ENCODE results near the gene ZNHIT1.

- TF ChIP-seq FOXM1 (IDR thresholded peaks at IDR 0.05; ENCODE audit: borderline replicate concordance) (no peak), TARDBP (IDR thresholded peaks at IDR 0.05) (no peak), LEF1 (IDR thresholded peaks at IDR 0.05; ENCODE audit: borderline replicate concordance) (no peak), ELF4 (IDR thresholded peaks at IDR 0.05) (no peak), NFRKB (IDR thresholded peaks at IDR 0.05) (no peak), HDGF (IDR thresholded peaks at IDR 0.05; ENCODE audit: borderline replicate concordance) (no peak), SUZ12 (IDR thresholded peaks at IDR 0.05) (no peak), CTBP1 (IDR thresholded peaks at IDR 0.05; ENCODE audit: borderline replicate concordance) (no peak), BHLHE40 (IDR thresholded peaks at IDR 0.05; ENCODE audit: borderline replicate concordance) (no peak), SP1 (IDR thresholded peaks at IDR 0.05) (no peak), FOXK2 (IDR thresholded peaks at IDR 0.05) (no peak), ARNT (IDR thresholded peaks at IDR 0.05) (no peak), FOXA1 (IDR thresholded peaks at IDR 0.05) (no peak), ZNF384 (IDR thresholded peaks at IDR 0.05) (no peak)
Observed at GRCh38 chr7:101235050-101235449, 17.1 kb downstream of the ZNHIT1 start.

All from HEK293T (cell line).